Astrocyte (in vitro differentiated cells and primary cell): Measurements from ENCODE around the gene METTL27.
A peak's percentile ranks its signal among the peaks of the same experiment; 100 is the strongest.

Experiments used
- EZH2 ChIP-seq: IDR thresholded peaks from 2 replicates; pipeline ENCODE4 v1.6.1; 2012; ENCODE audit warnings: mild to moderate bottlenecking, low read length, inconsistent platforms; ENCODE audit not compliant: insufficient read depth
- TF ChIP-seq, protein P1 (sequence below): IDR thresholded peaks from 2 replicates; pipeline ENCODE4 v1.5.1; 2011; ENCODE audit warnings: low read depth, mild to moderate bottlenecking, inconsistent platforms, low read length, moderate library complexity; ENCODE audit not compliant: insufficient read depth

- no peak for TF ChIP-seq EZH2
- TF ChIP-seq, protein P1, sequence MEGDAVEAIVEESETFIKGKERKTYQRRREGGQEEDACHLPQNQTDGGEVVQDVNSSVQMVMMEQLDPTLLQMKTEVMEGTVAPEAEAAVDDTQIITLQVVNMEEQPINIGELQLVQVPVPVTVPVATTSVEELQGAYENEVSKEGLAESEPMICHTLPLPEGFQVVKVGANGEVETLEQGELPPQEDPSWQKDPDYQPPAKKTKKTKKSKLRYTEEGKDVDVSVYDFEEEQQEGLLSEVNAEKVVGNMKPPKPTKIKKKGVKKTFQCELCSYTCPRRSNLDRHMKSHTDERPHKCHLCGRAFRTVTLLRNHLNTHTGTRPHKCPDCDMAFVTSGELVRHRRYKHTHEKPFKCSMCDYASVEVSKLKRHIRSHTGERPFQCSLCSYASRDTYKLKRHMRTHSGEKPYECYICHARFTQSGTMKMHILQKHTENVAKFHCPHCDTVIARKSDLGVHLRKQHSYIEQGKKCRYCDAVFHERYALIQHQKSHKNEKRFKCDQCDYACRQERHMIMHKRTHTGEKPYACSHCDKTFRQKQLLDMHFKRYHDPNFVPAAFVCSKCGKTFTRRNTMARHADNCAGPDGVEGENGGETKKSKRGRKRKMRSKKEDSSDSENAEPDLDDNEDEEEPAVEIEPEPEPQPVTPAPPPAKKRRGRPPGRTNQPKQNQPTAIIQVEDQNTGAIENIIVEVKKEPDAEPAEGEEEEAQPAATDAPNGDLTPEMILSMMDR, result peak; percentile 75
Measured at GRCh38 chr7:73865738-73866445, 23.6 kb upstream of the METTL27 start.
